ENCODE data around the gene SELENOI. TPM values are rescaled to one million over a fixed set of nuclear protein-coding genes. Genes with fewer than 3 reads are reported as not detected.
"Not testable (repeated sequence)": the region's sequence is repeated elsewhere in the genome, so short reads cannot be mapped to it uniquely, and the experiment has no call there.

SELENOI gene
- total RNA-seq, 2 donors from 2014 or later: 14.4 to 15.6 TPM

DNA sequence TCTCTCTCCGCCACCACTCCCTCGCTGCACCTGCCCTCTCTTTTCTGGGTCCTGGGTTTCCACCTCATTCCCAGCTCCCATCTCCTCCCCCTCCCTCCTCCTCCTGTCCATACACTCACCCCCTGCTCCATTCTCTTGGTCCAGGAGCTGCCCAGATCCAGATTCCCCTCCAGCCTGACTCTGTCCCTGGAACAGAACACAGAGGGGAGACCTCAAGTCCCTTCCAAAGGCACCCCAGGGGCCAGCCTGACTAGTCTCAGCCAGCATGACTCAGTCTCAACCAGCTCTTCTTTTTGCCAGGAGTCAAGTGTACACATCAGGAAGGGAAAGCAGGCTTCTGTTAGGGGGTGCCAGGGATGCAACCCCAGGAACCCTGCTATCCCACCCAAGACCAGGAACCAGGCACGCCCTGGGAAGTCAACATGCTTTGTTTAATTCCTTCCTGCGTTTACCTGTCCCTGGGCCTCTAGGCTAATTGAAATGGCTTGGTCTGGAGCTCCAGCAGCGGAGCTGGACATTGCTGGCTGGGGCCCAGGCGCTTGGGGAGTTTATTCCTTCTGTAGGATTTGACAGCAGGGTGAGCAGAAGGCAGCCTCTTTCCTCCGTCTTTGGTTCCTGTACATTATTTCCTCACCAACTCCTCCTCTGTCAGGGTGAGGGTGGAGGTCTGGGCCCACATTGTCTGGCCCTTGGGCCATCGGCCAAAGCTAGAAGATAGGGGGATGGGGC lies 28.4 kb upstream of the SELENOI start:
- intact Hi-C loops (cut with DNase I): no loop called here
- WGBS: 85% methylated on average over 8 of the region's 8 CpGs
- H3K27ac ChIP-seq: no peak overlapping the region

DNA sequence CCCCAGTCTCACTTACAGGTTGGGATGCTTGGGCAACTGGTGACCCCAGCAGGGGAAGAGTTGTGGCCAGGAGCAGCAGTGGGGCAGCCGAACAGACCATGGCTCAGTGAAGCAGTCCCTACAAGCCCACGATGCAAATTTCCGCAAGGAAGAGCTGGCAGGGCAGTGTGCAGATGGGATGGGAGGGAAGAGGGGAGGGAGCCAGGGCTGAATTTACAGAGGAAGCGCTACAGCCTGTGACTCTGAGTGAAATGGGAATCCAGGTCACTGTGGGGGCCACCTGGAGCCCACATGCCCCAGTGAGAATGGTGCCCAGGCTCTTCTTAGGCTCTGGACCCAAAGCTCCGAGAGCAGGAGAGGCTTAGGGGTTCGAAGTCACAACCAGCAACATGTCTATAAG lies 27.0 kb upstream of the SELENOI start:
- Histone ChIP-seq H3K4me3 (no peak overlapping the region), H3K36me3 (no peaks in the 10 kb centered on the region), H3K27ac (no peak overlapping the region), H3K4me1 (replicated peaks) (no peaks in the 10 kb centered on the region), H3K9me3 (no peaks in the 10 kb centered on the region), H3K27me3 (replicated peaks; ENCODE audit: insufficient read depth) (no peaks in the 10 kb centered on the region)
- DNase-seq (ENCODE audit: low spot score): no peak
- 74% methylated on average over 6 of the region's 6 CpGs for WGBS
- TF ChIP-seq POLR2A (IDR thresholded peaks at IDR 0.05) (no peak), POLR2AphosphoS5 (IDR thresholded peaks at IDR 0.05) (no peak)
- TF ChIP-seq, protein P1, sequence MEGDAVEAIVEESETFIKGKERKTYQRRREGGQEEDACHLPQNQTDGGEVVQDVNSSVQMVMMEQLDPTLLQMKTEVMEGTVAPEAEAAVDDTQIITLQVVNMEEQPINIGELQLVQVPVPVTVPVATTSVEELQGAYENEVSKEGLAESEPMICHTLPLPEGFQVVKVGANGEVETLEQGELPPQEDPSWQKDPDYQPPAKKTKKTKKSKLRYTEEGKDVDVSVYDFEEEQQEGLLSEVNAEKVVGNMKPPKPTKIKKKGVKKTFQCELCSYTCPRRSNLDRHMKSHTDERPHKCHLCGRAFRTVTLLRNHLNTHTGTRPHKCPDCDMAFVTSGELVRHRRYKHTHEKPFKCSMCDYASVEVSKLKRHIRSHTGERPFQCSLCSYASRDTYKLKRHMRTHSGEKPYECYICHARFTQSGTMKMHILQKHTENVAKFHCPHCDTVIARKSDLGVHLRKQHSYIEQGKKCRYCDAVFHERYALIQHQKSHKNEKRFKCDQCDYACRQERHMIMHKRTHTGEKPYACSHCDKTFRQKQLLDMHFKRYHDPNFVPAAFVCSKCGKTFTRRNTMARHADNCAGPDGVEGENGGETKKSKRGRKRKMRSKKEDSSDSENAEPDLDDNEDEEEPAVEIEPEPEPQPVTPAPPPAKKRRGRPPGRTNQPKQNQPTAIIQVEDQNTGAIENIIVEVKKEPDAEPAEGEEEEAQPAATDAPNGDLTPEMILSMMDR (IDR thresholded peaks at IDR 0.05): no peak
- intact Hi-C loops (cut with DNase I): no loop called here

More for the DNA sequence above, 28.4 kb upstream of the SELENOI start:
- Histone ChIP-seq H3K4me1 (replicated peaks) (no peaks in the 10 kb centered on the region), H3K4me3 (no peak overlapping the region), H3K9me3 (no peaks in the 10 kb centered on the region), H3K36me3 (no peaks in the 10 kb centered on the region), H3K27me3 (replicated peaks; ENCODE audit: insufficient read depth) (no peaks in the 10 kb centered on the region)
- no peak for DNase-seq (ENCODE audit: low spot score)
- TF ChIP-seq, protein P1 (IDR thresholded peaks at IDR 0.05): no peak
- TF ChIP-seq POLR2A (IDR thresholded peaks at IDR 0.05): no peak
- no peak for TF ChIP-seq POLR2AphosphoS5 (IDR thresholded peaks at IDR 0.05)

DNA sequence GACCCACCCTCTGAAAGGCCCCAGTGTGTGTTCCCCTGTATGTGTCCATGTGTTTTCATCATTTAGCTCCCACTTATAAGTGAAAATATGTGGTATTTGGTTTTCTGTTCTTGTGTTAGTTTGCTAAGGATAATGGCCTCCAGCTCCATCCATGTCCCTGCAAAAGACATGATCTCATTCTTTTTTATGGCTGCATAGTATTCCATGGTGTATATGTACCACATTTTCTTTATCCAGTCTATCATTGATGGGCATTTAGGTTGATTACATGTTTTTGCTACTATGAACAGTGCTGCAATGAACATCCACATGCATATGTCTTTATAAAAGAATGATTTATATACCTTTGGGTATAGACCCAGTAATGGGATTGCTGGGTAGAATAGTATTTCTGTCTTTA lies 21.5 kb upstream of the SELENOI start:
- intact Hi-C loops (cut with DNase I); H3K27ac ChIP-seq; H3K4me3 ChIP-seq; H3K27me3 ChIP-seq (replicated peaks; ENCODE audit: insufficient read depth); H3K9me3 ChIP-seq; H3K36me3 ChIP-seq; DNase-seq (ENCODE audit: low spot score); H3K4me1 ChIP-seq (replicated peaks): not testable (repeated sequence)

DNA sequence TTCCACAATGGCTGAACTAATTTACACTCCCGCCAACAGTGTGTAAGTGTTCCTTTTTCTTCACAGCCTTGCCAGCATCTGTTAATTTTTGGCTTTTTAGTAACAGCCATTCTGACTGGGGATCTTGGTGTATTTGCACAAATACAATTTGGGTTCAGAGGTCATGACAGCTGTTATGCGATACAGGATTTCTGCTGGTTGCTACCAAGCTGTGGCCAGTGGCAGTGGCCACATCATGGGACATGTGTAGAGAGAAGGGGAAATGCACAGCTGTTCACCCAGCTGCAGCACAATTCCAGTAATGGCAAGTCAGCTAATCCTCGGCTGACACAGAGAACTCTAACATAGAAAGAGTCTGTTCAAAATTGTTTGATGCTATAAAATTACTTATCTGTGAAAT lies 21.0 kb upstream of the SELENOI start:
- intact Hi-C loops (cut with DNase I): no loop called here
- TF ChIP-seq, protein P1 (IDR thresholded peaks at IDR 0.05): no peak
- TF ChIP-seq POLR2A (IDR thresholded peaks at IDR 0.05): no peak
- no peak for TF ChIP-seq POLR2AphosphoS5 (IDR thresholded peaks at IDR 0.05)
- Histone ChIP-seq H3K27ac (no peak overlapping the region), H3K36me3 (no peaks in the 10 kb centered on the region), H3K4me3 (no peak overlapping the region), H3K9me3 (no peaks in the 10 kb centered on the region), H3K27me3 (replicated peaks; ENCODE audit: insufficient read depth) (no peaks in the 10 kb centered on the region), H3K4me1 (replicated peaks) (no peaks in the 10 kb centered on the region)
- WGBS: 62% methylated on average over 3 of the region's 3 CpGs
- no peak for DNase-seq (ENCODE audit: low spot score)

DNA sequence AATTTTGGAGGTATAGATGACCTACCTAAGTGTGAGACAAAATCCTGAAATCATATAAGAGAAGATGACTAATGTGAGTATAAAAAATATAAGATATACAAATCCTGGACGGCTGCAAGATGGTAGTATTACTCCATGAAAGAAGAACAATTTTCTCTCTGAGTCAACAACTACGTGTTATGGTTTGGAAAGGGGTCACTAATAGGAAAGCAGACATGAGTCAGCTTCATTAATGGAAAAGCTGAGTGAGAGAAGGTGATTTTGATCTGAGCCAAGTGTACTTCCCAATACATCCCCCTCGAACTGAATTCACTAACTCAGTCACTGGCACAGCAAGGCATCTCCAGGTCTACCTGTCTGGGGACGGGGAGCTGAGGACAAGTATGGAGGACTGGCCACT lies 20.1 kb upstream of the SELENOI start:
- DNase-seq (ENCODE audit: low spot score): no peak
- Histone ChIP-seq H3K36me3 (no peaks in the 10 kb centered on the region), H3K4me1 (replicated peaks) (no peaks in the 10 kb centered on the region), H3K9me3 (no peaks in the 10 kb centered on the region), H3K4me3 (no peak overlapping the region), H3K27me3 (replicated peaks; ENCODE audit: insufficient read depth) (no peaks in the 10 kb centered on the region), H3K27ac (no peak overlapping the region)
- intact Hi-C loops (cut with DNase I): no loop called here
- TF ChIP-seq, protein P1 (IDR thresholded peaks at IDR 0.05): no peak
- TF ChIP-seq POLR2A (IDR thresholded peaks at IDR 0.05) (no peak), POLR2AphosphoS5 (IDR thresholded peaks at IDR 0.05) (no peak)
- 74% methylated on average over 4 of the region's 4 CpGs for WGBS

Data from prostate gland (tissue), 2 donors.